ENCODE results near the gene ARSK. TPM values are rescaled to one million over a fixed set of nuclear protein-coding genes. Genes with fewer than 3 reads are reported as not detected.
"Not testable (repeated sequence)": the region's sequence is repeated elsewhere in the genome, so short reads cannot be mapped to it uniquely, and the experiment has no call there.

ARSK gene
- total and polyA plus RNA-seq, 12 donors = 2.4 to 6.3 (median 3.4) TPM

DNA sequence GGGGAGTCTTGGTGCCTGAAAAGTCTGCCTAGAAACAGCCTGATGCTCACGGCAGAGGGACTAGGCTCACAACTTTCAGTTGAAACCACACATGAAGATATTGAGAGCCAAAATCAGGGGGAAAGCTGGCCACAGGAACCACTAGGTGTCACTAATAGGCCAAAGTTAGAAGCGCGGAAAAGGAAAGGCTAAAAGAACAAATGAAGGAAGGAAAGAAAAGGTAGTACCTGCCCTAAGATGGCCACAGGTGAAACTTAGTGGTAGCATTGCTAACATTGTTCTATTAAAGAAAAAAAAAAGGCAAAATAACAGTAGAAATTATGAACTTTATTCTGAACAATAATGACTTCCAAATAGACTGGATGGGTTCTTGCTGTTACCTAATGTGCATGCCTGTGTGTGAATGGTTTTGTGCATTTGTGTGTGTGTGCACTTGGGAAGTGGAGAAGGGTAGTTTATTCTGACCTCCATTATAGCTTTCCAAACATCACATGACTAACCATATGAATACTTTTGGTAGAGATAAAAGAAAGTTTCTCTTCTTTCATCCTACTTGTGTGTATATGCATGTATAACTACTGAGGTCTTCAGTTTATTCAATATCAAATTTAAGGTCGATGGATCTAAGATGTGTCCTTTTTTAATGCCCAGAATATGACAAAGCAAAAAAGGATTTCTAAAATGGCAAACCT, 89.6 kb downstream of the ARSK start:
- peak overlapping the region in 1 of 10 donors; percentile 3 for H3K27ac ChIP-seq
- H3K4me1 ChIP-seq = peaks cover 0 to 17% (median 9%) of the 10 kb centered on the region in 9 donors
- no peak overlapping the region for H3K4me3 ChIP-seq
- ATAC-seq (peak in 1 of 8 donors; percentile 5), DNase-seq (no peak)
- no peaks in the 10 kb centered on the region for H3K9me3 ChIP-seq
- TF ChIP-seq, protein P1, sequence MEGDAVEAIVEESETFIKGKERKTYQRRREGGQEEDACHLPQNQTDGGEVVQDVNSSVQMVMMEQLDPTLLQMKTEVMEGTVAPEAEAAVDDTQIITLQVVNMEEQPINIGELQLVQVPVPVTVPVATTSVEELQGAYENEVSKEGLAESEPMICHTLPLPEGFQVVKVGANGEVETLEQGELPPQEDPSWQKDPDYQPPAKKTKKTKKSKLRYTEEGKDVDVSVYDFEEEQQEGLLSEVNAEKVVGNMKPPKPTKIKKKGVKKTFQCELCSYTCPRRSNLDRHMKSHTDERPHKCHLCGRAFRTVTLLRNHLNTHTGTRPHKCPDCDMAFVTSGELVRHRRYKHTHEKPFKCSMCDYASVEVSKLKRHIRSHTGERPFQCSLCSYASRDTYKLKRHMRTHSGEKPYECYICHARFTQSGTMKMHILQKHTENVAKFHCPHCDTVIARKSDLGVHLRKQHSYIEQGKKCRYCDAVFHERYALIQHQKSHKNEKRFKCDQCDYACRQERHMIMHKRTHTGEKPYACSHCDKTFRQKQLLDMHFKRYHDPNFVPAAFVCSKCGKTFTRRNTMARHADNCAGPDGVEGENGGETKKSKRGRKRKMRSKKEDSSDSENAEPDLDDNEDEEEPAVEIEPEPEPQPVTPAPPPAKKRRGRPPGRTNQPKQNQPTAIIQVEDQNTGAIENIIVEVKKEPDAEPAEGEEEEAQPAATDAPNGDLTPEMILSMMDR (IDR thresholded peaks at IDR 0.05) = peak; percentile 34 to 81 (median 69)
- H3K36me3 ChIP-seq = no peaks in the 10 kb centered on the region
- intact Hi-C loops (cut with DNase I) = loop anchor here (1.0 to 10.0 kb wide), 15 partner anchors 88 to 958 kb away; partner anchors contain the start of genes RHOBTB3 (in 3 of the 10) and ELL2 (in 1 of the 10)
- 17 to 18% methylated on average over 4 of the region's 4 CpGs for WGBS, 2 donors
- no peaks in the 10 kb centered on the region for H3K27me3 ChIP-seq

DNA sequence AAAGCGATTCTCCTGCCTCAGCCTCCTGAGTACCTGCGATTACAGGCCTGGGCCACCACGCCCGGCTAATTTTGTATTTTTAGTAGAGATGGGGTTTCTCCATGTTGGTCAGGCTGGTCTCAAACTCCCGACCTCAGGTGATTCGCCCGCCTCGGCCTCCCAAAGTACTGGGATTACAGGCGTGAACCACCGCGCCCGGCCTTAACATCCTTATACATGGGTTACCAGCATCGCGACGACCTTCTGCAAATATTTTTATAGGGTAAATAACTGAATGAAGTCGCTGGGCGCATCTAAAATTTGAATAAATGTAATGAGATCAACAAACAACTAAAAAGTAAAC, 91.3 kb downstream of the ARSK start:
- peak overlapping the region; percentile 88 to 94 (median 91) for H3K27ac ChIP-seq
- H3K4me3 ChIP-seq = peak overlapping the region in 8 of 10 donors; percentile 44 to 83 (median 62)
- H3K36me3 ChIP-seq, H3K9me3 ChIP-seq, H3K27me3 ChIP-seq: not testable (repeated sequence)
- intact Hi-C loops (cut with DNase I) = loop anchor here in 8 of 10 donors (5.0 to 10.0 kb wide), 6 partner anchors 86 to 689 kb away; partner anchors contain the start of genes RHOBTB3 (in 3 of the 8) and ELL2 (in 1 of the 8)
- peak in 1 of 2 donors; percentile 20 for DNase-seq
- WGBS, 2 donors = 85 to 87% methylated on average over 17 of the region's 17 CpGs
- ATAC-seq = peak in 1 of 8 donors; percentile 15
- H3K4me1 ChIP-seq = peaks cover 0 to 17% (median 9%) of the 10 kb centered on the region in 9 donors

DNA sequence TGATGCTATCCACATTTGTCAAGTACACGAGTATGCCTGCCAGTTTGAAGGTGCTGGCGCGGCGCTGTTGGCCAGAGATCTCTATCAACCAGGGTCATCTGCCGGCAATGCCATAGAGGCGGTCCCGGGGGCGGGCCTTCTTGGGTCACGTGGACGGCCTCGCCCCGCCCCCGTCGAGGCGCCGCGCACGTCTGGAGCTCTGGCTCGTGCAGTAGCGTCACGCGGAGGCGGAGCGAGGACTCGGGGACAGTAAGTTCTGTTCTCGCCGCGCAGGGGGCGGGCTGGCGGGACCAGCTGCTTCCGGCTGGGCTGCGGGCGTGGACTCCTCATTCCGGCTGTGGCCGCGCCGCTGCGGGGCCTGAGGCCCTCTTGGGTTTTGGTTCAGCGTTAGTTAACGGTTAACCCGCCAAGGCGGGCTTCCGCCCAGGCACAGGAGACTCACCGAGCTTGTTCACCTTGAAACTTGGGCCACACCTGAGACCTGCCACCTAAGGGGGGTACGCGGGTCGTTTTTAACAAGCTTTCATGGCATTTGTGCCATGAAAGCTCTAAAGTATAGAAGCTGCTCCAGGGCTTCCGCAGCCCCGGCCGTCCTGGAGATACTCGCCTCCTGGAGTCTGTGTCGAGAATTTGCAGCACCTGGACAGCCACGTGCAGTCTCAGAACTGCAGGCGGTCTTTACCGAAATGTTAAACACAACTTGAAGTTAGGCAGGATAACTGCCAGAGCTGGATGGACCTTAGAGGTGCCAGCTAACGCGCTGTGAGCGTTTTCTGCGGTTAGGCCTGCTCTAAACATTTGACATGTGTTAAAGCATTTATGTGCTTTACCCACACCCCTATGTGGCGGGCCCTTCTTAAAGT, 91.9 kb downstream of the ARSK start, which contains the start of gene RFESD:
TSS of gene RFESD (plus strand) at position 209 of the 863 bp plus-strand sequence. CDS start 5,495 bp downstream, outside the sequence.
- TF ChIP-seq, protein P1 (IDR thresholded peaks at IDR 0.05) = peak in 5 of 9 donors; percentile 10 to 32 (median 16)
- ATAC-seq = peak; percentile 98 to 100 (median 99)
- intact Hi-C loops (cut with DNase I) = loop anchor here in 8 of 10 donors (5.0 to 10.0 kb wide), 6 partner anchors 86 to 688 kb away; partner anchors contain the start of genes RHOBTB3 (in 3 of the 8) and ELL2 (in 1 of the 8)

DNA sequence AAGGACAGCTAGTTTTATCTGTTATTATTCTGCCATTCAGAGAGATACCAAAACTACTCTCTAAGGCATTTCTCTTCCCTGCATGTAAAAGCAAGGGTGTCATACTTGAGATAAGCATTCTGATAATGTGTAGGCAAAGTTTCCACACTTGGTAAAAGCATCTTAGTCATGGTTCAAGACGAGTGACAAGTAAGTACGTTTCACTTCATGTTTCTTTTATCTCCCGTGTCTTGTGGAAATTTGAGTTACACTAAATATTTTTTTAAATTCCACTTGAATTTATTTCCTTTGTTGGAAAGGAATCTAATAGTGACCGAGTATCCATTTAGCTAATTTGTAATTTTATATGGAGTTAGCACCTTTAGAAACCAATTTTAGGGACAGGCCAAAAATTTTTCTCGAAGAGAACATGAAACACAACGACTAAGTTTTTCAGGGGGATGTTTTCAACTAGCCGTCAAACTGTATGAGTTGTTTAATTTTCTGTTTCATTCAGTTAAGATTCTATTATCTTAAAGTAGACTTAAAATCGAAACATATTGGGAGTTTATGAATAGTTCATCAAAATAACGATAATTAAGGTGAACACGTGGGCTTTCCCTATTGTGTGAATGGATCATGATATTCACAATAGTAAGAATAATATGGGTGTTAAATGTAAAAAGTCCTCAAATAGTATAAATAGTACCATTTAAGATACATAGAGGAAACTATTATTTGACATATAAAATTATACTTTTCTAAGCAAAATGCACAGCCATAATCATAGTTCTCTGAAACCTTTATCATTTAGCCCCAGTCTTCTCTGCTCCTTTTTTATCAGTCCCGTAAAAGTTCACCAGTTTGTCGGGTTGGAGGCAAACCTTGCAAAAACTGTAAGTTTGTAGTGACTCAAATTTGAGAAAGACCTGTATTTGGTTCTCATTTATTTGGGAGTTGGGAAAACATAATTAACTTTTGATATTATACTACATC, 93.3 kb downstream of the ARSK start:
- intact Hi-C loops (cut with DNase I) = loop anchor here in 8 of 10 donors (5.0 to 10.0 kb wide), 6 partner anchors 84 to 687 kb away; partner anchors contain the start of genes RHOBTB3 (in 3 of the 8) and ELL2 (in 1 of the 8)
- ATAC-seq = no peak
- TF ChIP-seq, protein P1 (IDR thresholded peaks at IDR 0.05) = no peak

More for the DNA sequence above, 91.9 kb downstream of the ARSK start, which contains the start of gene RFESD:
- 1% methylated on average over 60 of the region's 60 CpGs for WGBS, 2 donors
- Histone ChIP-seq H3K4me1 (peaks cover 0 to 17% (median 9%) of the 10 kb centered on the region in 9 donors), H3K4me3 (peak within 1 kb of the TSS; percentile 37 to 83 (median 60)), H3K27me3 (no peaks in the 10 kb centered on the region), H3K36me3 (no peaks in the 10 kb centered on the region), H3K9me3 (no peaks in the 10 kb centered on the region), H3K27ac (peak within 1 kb of the TSS; percentile 88 to 94 (median 91))
- peak; percentile 97 to 99 for DNase-seq

More for the DNA sequence above, 93.3 kb downstream of the ARSK start:
- H3K9me3 ChIP-seq = no peaks in the 10 kb centered on the region
- no peak for DNase-seq
- H3K27me3 ChIP-seq = no peaks in the 10 kb centered on the region
- peak overlapping the region in 3 of 10 donors; percentile 44 to 64 (median 58) for H3K4me3 ChIP-seq
- peaks cover 0 to 10% (median 0%) of the 10 kb centered on the region in 9 donors for H3K36me3 ChIP-seq
- WGBS, 2 donors = 78 to 83% methylated on average over 12 of the region's 12 CpGs
- peaks cover 0 to 17% (median 9%) of the 10 kb centered on the region in 9 donors for H3K4me1 ChIP-seq
- H3K27ac ChIP-seq = peak overlapping the region in 5 of 10 donors; percentile 90 to 94 (median 92)
